HT-29 (cell line): ENCODE measurements around the gene TES. TPM values are rescaled to one million over a fixed set of nuclear protein-coding genes. Genes with fewer than 3 reads are reported as not detected.

Experiments
- DNase-seq: peaks from one replicate; pipeline ENCODE4 v3.0.0-alpha.2; 2015; ENCODE audit warnings: low spot score
- total RNA-seq: library from RNA; depleted of rRNA; stranded (reverse); fragments of >200 nt; shearing (Covaris generic); gene quantifications from 2 replicates; pipeline ENCODE4 v1.2.3, GENCODE V29; 2014

The TES gene
- total RNA-seq, 1 experiment from 2014 or later, result 91.9 TPM

DNA sequence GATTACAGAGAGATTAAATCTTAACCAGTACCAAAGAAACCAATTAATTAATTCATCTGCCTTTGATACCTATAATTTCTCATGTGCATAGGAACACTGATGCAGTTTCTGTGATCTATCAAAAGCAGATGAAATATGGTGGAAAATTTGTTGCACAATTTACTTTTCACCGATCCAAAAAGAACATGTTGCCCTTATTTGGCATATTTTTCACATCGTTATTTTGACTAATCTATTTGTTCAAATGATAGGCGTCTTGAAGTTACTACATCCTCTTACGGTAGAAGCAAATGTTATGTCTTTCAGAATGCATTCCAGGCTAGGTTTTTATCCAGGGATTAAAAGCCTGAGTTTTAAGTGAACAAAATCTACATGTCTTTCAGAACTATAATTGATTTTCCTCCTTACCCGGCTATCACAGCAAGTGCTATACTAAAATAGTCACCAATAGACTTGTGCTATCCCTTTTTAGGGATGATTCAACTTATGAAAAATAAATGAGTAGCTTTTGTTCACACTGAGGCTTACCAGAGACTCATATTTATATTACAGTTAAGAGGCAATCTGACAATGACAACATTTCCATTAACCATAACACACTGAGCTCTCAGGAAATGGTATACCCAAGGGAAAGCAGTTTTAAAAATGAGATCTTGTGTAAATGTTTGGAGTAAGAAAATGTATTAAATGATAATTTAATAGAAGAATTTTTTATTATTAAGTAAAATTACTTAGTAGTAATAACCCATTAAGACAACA, 16.8 kb upstream of the TES start:
- no peak for DNase-seq

DNA sequence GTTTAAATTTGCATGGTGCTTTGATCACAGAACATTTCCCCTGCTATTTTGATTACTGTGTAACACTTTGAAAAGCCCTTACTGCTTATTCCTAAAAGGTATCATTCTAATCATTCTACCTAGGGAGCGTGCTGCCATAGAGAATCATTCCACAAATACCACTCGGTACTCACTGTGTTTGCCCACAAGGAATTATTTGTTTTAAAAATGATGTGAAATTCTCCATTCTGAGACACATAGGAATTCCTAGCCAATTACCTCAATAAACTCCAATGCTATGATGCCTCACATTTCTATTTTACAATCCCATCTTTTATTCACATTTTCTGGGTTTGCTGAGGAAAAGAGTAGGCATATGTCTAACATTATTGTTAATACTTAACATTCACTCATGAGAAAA, 16.2 kb upstream of the TES start:
- DNase-seq, result no peak

- no peak for DNase-seq
Observed at GRCh38 chr7:116195451-116195850, 14.9 kb upstream of the TES start.

- DNase-seq, result no peak
Observed at GRCh38 chr7:116196947-116197346, 13.4 kb upstream of the TES start.

- DNase-seq, result no peak
Observed at GRCh38 chr7:116197360-116197759, 13.0 kb upstream of the TES start.

GRCh38 chr7:116198748-116199410, 11.5 kb upstream of the TES start:
- DNase-seq, result no peak

GRCh38 chr7:116200963-116201362, 9.4 kb upstream of the TES start:
- DNase-seq, result no peak

DNA sequence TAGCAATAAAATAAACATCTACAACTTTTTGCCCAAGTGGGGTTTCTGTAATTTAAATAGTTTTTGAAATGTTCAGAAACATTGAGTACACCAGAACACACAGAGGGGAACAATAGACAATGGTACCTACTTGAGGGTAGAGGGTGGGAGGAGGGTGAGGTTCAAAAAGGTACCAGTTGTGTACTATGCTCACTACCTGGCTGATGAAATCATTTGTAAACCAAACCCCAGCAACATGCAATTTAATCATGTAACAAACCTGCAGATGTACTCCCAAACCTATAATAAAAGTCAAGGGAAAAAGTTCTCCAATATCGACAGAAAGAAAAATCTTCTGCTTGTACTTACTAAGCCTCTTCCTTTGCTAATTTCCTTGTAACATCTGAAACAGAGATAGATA, 4.2 kb upstream of the TES start:
- DNase-seq, result no peak

DNA sequence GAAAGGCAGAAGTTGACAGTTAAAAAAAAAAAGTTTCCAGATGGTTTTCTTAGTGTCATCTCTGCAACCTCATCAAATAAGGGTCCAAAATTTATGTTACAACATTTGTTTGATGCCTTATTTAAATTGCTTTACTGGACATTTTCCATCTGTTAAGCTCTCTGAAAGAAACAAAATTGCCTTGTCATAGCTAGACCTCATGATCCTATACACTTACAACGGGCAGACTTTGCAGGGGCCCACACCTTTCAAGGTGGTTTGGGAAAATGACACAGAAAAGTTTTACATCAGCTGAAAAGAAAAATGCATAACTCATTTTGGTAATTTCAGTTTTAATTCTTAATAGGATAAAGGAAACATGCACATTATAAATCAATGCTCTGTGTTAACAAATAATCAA, 1.4 kb upstream of the TES start:
- no peak for DNase-seq

GRCh38 chr7:116209561-116210070, 723 bp upstream of the TES start:
- no peak for DNase-seq

DNA sequence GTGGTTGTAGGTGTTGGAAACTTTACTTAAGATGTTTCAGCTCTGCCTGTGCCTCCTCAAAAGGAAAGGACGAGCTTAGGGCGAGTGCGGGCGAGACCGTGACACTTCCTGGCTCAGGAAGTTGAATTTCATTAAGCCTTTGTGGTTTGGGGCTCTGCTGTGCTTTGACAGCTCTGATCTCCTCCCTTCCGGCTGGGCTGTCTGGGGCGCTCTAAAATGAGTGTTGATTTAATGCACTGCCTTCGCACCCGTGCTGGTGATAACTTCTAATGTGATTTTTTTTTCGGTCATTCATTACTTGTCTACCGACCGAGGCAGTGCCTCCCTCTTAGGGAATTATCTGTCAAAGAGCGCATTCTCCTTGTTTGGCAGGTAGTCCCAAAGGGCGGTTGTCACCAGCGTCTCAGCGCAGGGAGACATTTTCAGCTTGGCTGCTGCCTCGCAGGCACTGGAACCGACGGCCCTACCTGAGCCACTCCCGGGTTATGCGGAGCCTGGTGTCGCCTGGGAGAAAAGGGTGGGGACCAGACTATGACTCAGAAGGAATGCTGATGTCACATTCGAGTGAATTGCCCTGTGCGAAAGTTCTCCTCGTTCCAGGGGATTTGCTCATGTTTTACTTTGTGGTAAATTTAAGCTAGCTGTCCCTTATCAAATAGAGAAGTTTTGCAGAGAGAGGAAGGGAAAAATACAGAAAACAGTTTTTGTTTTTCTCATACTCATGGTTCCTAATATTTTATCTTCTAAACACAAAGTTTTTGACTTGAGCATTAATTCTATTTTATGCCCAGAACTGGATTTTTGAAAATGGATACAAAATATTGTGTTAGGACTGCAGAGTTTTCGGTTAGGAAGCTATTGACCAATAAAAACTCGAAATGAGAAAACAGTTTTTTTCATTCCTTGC, 920 bp downstream of the TES start:
- DNase-seq, result peak; percentile 98

DNA sequence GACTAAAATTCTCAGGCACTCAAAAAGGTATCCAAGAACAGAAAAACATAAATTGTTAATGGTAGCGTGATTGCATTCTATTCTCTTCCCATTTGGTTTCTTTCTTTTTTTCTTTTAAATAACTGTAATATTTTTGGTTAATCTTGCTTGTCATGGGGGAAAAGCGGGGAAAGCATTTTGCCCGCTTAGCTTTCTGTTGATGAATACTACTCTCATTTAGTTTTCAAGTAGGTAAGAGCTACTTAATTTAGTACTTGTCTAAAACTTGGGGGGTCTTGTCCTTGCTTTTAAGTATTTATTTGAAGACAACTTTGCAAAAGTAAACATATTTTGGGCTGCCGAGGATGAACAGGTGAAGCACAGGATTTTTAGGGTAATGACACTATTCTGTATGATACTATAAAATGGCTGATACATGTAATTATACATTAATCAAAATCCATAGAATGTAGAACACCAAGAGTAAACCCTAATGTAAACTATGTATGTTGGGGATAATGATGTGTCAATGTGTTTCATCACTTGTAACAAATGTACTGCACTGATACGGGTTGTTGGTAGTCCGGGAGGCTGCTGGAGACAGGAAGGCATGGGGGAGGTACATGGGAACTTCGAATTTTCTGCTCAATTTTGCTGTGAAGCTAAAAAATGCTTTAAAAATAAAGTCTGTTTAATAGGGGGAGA, 1.7 kb downstream of the TES start:
- DNase-seq, result peak; percentile 52

GRCh38 chr7:116212869-116213268, 2.5 kb downstream of the TES start:
- DNase-seq, result no peak

GRCh38 chr7:116213361-116214130, 3.2 kb downstream of the TES start:
- no peak for DNase-seq

DNA sequence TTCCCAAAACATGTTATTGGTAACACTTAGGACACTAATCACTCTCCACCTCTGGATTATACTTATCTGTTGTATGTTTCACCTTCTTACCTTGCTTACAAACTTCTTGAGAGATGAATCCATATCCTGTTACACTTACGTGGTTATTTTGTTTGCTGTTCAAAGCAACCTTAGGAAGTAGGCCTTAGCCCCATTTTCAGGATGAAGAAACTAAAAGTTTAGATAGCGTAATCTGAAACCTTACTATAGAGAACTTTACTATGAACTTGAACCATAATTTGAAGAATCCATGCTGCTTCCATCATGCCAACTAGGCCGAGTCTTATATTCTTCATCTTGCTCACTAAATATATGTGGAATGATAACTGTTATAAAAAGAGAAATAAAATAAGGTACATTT, 4.6 kb downstream of the TES start:
- DNase-seq, result no peak

- no peak for DNase-seq
Observed at GRCh38 chr7:116215551-116215950, 5.2 kb downstream of the TES start.

DNA sequence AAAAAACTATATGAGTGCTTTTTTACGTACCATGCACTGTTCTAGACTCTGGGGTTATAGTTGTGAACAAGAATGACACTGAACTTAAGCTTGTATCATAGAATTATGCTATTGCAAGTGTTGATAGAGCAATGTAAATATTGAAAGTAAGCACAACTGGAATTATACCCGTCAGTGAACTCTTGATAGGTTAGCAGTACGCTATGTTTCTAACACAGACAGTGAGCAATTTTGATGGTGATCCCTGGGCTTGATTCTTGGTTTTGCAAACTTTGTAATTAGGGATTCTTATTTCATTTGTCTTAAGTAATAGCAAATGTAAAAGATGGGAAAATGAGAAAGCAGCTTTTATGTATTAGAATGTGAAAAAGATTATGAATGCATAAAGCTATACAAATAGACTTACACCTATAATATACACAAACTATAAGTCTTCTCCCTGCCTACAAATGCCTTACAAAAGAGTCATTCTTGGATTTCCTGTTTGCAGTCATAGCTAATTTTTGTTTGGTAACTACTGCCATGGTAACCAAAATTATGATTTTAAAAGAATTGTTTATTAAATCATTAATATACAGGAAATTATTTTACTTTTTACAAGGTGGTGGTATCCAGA, 6.7 kb downstream of the TES start:
- peak; percentile 62 for DNase-seq

DNA sequence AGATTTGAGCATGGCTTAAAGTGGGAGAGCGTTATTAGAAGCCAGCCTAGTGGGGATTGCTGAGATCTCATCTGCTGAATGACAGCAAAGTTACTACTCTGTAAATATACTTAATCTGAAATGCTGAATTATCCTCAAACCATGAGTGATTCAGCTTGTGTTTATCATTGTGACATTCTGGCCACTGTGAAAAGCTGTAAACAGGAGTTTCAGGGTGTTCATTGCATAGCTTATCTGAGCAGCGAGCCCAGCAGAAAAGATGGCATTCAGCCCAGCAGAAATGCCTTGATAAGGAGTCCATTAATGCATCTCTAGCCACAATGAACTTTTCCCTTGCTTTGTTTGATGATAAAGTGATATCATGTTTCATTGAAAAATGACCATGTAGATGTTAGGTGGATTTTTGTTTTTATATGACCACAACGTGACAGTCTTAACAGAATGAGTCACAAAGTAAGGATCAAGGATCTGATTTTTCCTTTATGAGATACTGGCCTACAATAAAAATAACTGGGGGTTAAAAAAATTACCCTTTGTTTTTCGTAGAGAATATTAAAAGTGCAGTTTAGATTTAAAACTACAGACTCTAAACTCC, 7.8 kb downstream of the TES start:
- DNase-seq, result peak; percentile 90

DNA sequence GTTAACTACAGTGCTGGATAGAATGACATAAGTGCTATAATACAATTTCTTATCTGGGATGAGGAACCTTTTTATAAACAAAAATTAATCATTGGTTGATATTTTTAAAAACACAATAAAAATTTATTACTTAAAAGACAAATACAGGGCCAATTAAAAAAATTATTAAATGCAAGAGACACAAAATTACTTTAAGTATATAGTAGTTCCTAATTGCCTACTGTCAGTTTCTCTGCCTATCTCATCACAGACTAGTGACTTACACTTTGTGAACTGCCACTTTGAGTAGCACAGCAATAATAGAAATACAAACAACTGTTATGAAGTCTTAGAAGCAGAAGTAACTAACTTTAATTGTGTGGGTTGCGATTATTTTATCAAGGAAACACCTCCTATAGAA, 8.4 kb downstream of the TES start:
- DNase-seq, result peak; percentile 40

- DNase-seq, result no peak
Observed at GRCh38 chr7:116219288-116219687, 8.9 kb downstream of the TES start.
